OCI-LY3 (cell line): Measurements from ENCODE around the gene PABPN1.

Experiments
- EZH2phosphoT487 ChIP-seq: fragments of 200-600 bp; shearing (Covaris generic); IDR thresholded peaks from 2 replicates; pipeline ENCODE4 v1.6.1; 2018; ENCODE audit warnings: antibody characterized with exemption, mixed run types, low read depth
- TF ChIP-seq, protein P1 (sequence below): fragments of 200-600, 300-600 bp; sonication (generic); IDR thresholded peaks from 2 replicates; pipeline ENCODE4 v1.5.1; 2014; ENCODE audit warnings: antibody characterized with exemption, low read length, low read depth

DNA sequence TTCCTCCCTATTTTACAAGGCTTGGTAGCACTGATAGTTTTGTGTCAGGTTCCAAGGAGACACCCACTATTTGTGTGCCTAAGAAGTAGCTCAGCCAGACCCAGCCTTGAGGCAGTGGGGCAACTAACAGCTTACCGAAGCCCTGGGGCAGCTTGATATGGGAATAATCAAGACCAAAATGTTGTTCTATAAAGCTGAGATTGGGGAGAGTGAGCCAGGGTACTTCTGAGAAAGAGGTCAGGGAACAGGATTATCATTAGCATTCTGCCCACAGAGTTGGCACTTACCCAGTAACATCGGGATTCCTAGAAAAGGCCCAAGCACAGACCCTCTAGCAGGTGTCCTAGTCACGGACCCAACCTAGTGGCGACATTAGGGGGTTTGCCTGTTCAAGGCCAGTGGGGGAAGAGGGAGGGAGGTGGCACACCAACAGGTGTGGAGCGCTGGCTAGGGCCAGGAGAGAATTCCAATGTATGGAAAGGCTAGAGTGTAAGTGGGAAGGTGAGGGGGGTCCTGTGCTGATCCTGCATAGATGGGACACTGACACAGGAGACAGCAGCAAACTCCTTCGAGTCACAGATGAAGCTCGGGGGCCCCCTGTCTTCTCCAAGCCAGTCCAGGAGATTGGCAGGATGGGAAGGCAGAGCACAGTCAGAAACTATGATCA is 23.5 kb upstream of the PABPN1 start:
- TF ChIP-seq, protein P1, sequence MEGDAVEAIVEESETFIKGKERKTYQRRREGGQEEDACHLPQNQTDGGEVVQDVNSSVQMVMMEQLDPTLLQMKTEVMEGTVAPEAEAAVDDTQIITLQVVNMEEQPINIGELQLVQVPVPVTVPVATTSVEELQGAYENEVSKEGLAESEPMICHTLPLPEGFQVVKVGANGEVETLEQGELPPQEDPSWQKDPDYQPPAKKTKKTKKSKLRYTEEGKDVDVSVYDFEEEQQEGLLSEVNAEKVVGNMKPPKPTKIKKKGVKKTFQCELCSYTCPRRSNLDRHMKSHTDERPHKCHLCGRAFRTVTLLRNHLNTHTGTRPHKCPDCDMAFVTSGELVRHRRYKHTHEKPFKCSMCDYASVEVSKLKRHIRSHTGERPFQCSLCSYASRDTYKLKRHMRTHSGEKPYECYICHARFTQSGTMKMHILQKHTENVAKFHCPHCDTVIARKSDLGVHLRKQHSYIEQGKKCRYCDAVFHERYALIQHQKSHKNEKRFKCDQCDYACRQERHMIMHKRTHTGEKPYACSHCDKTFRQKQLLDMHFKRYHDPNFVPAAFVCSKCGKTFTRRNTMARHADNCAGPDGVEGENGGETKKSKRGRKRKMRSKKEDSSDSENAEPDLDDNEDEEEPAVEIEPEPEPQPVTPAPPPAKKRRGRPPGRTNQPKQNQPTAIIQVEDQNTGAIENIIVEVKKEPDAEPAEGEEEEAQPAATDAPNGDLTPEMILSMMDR, result no peak
- no peak for TF ChIP-seq EZH2phosphoT487
